Measurements from ENCODE around the gene CACNB4. TPM values are rescaled to one million over a fixed set of nuclear protein-coding genes. Genes with fewer than 3 reads are reported as not detected.

CACNB4 gene
- total RNA-seq, 2 experiments from 2014 or later: 0.34 to 0.41 TPM

- ChIA-PET POLR2A (interaction anchor here (0.6 kb wide), 1 partner anchor 55 kb away, joined by 3 read pairs; no protein-coding TSS in a partner anchor), CTCF (interaction anchor here (1.0 to 1.3 kb wide), 2 partner anchors 9 to 120 kb away, joined by 3 to 4 read pairs; no protein-coding TSS in a partner anchor)
- intact Hi-C loops (cut with micrococcal nuclease): no loop called here
- Mint-ChIP-seq H3K27me3 (peaks cover 9% of the 10 kb centered on the region), H3K4me1 (ENCODE audit: low read depth) (no peaks in the 10 kb centered on the region), H3K36me3 (ENCODE audit: low read depth) (no peaks in the 10 kb centered on the region), H3K4me3 (no peak overlapping the region), H3K27ac (no peak overlapping the region), H3K9me3 (no peaks in the 10 kb centered on the region)
- no peak for DNase-seq
- ATAC-seq: no peak
- TF ChIP-seq CTCF (IDR thresholded peaks at IDR 0.05): no peak
Observed at GRCh38 chr2:151905963-151906632, 192.7 kb downstream of the CACNB4 start.

- Mint-ChIP-seq H3K27me3 (peaks cover 8% of the 10 kb centered on the region), H3K36me3 (ENCODE audit: low read depth) (no peaks in the 10 kb centered on the region), H3K4me3 (no peak overlapping the region), H3K4me1 (ENCODE audit: low read depth) (no peaks in the 10 kb centered on the region), H3K27ac (no peak overlapping the region), H3K9me3 (no peaks in the 10 kb centered on the region)
- DNase-seq (no peak), ATAC-seq (no peak)
- POLR2A ChIA-PET: interaction anchor here (0.7 kb wide), 1 partner anchor 374 kb away, joined by 3 read pairs; no protein-coding TSS in a partner anchor
- no peak for TF ChIP-seq CTCF (IDR thresholded peaks at IDR 0.05)
- CTCF ChIA-PET: no interaction called here
- intact Hi-C loops (cut with micrococcal nuclease): no loop called here
Observed at GRCh38 chr2:151904807-151905206, 194.0 kb downstream of the CACNB4 start.

- Mint-ChIP-seq H3K4me1 (ENCODE audit: low read depth) (no peaks in the 10 kb centered on the region), H3K27ac (no peak overlapping the region), H3K27me3 (peaks cover 6% of the 10 kb centered on the region), H3K9me3 (no peaks in the 10 kb centered on the region), H3K36me3 (ENCODE audit: low read depth) (no peaks in the 10 kb centered on the region), H3K4me3 (no peak overlapping the region)
- no peak for DNase-seq
- ChIA-PET CTCF (no interaction called here), POLR2A (no interaction called here)
- no peak for ATAC-seq
- TF ChIP-seq CTCF (IDR thresholded peaks at IDR 0.05): no peak
- intact Hi-C loops (cut with micrococcal nuclease): no loop called here
Observed at GRCh38 chr2:151904021-151904420, 194.8 kb downstream of the CACNB4 start.

GRCh38 chr2:151902829-151903228 lies 196.0 kb downstream of the CACNB4 start:
- CTCF ChIA-PET: no interaction called here
- intact Hi-C loops (cut with micrococcal nuclease): no loop called here

More at GRCh38 chr2:151902829-151903228, 196.0 kb downstream of the CACNB4 start:
- Mint-ChIP-seq H3K27ac (no peak overlapping the region), H3K4me3 (no peak overlapping the region), H3K4me1 (ENCODE audit: low read depth) (no peaks in the 10 kb centered on the region), H3K27me3 (peaks cover 6% of the 10 kb centered on the region), H3K36me3 (ENCODE audit: low read depth) (no peaks in the 10 kb centered on the region), H3K9me3 (no peaks in the 10 kb centered on the region)
- ATAC-seq: no peak
- POLR2A ChIA-PET: no interaction called here
- no peak for DNase-seq
- no peak for TF ChIP-seq CTCF (IDR thresholded peaks at IDR 0.05)
